B cell (primary cell): ENCODE measurements around the gene ZCCHC3. TPM values are rescaled to one million over a fixed set of nuclear protein-coding genes. Genes with fewer than 3 reads are reported as not detected.
A peak's percentile ranks its signal among the peaks of the same experiment; 100 is the strongest.

Experiments used
- ATAC-seq: fragments of 200-7000 bp; cut with Tn5 transposase; one replicate; pipeline ENCODE4 v1.10.0; 2021; ENCODE audit warnings: low read depth, mild to moderate bottlenecking, moderate number of reproducible peaks, moderate library complexity
- CTCF ChIA-PET: fragments of 350-600 bp; sonication (Branson Sonifier 250); formaldehyde crosslinking; loops from one replicate; lab custom pipeline; 2021; ENCODE audit warnings: antibody characterized with exemption, inconsistent platforms; lab: Charles Lee
- POLR2A ChIA-PET: fragments of 350-600 bp; sonication (Branson Sonifier 250); formaldehyde crosslinking; loops from one replicate; lab custom pipeline; 2021; ENCODE audit warnings: antibody characterized with exemption; lab: Charles Lee
- DNase-seq: peaks from one replicate; pipeline ENCODE4 v3.0.0; 2013
- H2AFZ ChIP-seq: 2 replicates; pipeline ENCODE4 v1.6.1; 2012; ENCODE audit warnings: mild to moderate bottlenecking, low read depth, low read length; ENCODE audit not compliant: insufficient read depth, poor library complexity, severe bottlenecking
- H3K27ac ChIP-seq, 2 donors: 1 replicate in 1 of 2; 2 replicates in 1 of 2; pipeline ENCODE4 v1.5.1; 2012 to 2013; ENCODE audit warnings: low read length in 2 of 2, mild to moderate bottlenecking in 2 of 2, moderate library complexity in 1 of 2
- H3K27me3 ChIP-seq, 4 experiments: fragments of 200-600 bp in 1 of 4; sonication (generic) in 1 of 4; replicated peaks in 1 of 4; 1 replicate in 2 of 4; 2 replicates in 2 of 4; pipeline versions ENCODE4 v1.6.1 to v1.7.0; 2013 to 2016; ENCODE audit warnings: low read length in 3 of 4, mild to moderate bottlenecking in 2 of 4, mixed read lengths in 1 of 4, moderate library complexity in 1 of 4; ENCODE audit not compliant: insufficient read depth in 4 of 4, control insufficient read depth in 3 of 4; ENCODE audit errors: control extremely low read depth in 1 of 4
- H3K36me3 ChIP-seq, 2 experiments: replicated peaks in 1 of 2; 1 replicate in 1 of 2; 2 replicates in 1 of 2; pipeline versions ENCODE4 v1.6.1 to v1.7.1; 2013; ENCODE audit warnings: low read length in 1 of 2; ENCODE audit not compliant: insufficient read depth in 2 of 2, control insufficient read depth in 1 of 2; ENCODE audit errors: control extremely low read depth in 1 of 2, extremely low read depth in 1 of 2
- H3K4me1 ChIP-seq, 2 donors: fragments of 200-600 bp in 1 of 2; sonication (generic) in 1 of 2; 1 replicate in 1 of 2; 2 replicates in 1 of 2; pipeline versions ENCODE4 v1.5.1 to v1.6.1; 2013 to 2017; ENCODE audit warnings: low read length in 2 of 2; ENCODE audit not compliant: control insufficient read depth in 2 of 2, insufficient read depth in 2 of 2
- H3K4me2 ChIP-seq: replicated peaks from 2 replicates; pipeline ENCODE3; 2012; ENCODE audit warnings: mild to moderate bottlenecking, low read depth, low read length; ENCODE audit not compliant: poor library complexity, severe bottlenecking
- H3K4me3 ChIP-seq, 5 experiments: fragments of 200-600 bp in 1 of 5; sonication (generic) in 1 of 5; 1 replicate in 3 of 5; 2 replicates in 2 of 5; pipeline versions ENCODE4 v1.5.1 to v1.7.0; 2011 to 2016; ENCODE audit warnings: low read length in 4 of 5, mild to moderate bottlenecking in 4 of 5, low read depth in 2 of 5, control low read depth in 1 of 5, moderate library complexity in 1 of 5; ENCODE audit not compliant: insufficient read depth in 1 of 5; ENCODE audit errors: control extremely low read depth in 1 of 5, extremely low read depth in 1 of 5
- H3K79me2 ChIP-seq: fragments of 200-600 bp; sonication (generic); one replicate; pipeline ENCODE4 v1.6.0; 2016; ENCODE audit warnings: low read length; ENCODE audit not compliant: control insufficient read depth, insufficient read depth
- H3K9ac ChIP-seq: fragments of 200-600 bp; sonication (generic); 2 replicates; pipeline ENCODE4 v1.6.1; 2017; ENCODE audit warnings: mild to moderate bottlenecking, low read length, moderate library complexity
- H3K9me3 ChIP-seq, 3 donors: one replicate each; pipeline versions ENCODE4 v1.6.1 to v1.7.1; 2013; ENCODE audit warnings: low read length in 2 of 3; ENCODE audit not compliant: control insufficient read depth in 2 of 3, insufficient read depth in 1 of 3; ENCODE audit errors: control extremely low read depth in 1 of 3
- H4K20me1 ChIP-seq: 2 replicates; pipeline ENCODE4 v1.6.0; 2012; ENCODE audit warnings: mild to moderate bottlenecking, low read length; ENCODE audit not compliant: insufficient read depth, control insufficient read depth, poor library complexity, severe bottlenecking
- H3K27ac Mint-ChIP-seq: one replicate; pipeline ENCODE4 v1.8.0; 2021; ENCODE audit warnings: mixed read lengths
- H3K27me3 Mint-ChIP-seq: one replicate; pipeline ENCODE4 v1.8.0; 2021; ENCODE audit warnings: mixed read lengths
- H3K4me1 Mint-ChIP-seq: one replicate; pipeline ENCODE4 v1.8.0; 2021; ENCODE audit warnings: mixed read lengths
- H3K4me3 Mint-ChIP-seq: one replicate; pipeline ENCODE4 v1.8.0; 2021; ENCODE audit warnings: mixed read lengths
- H3K9me3 Mint-ChIP-seq: one replicate; pipeline ENCODE4 v1.8.0; 2022; ENCODE audit warnings: mixed read lengths; ENCODE audit not compliant: insufficient read depth
- EZH2 ChIP-seq: IDR thresholded peaks from 2 replicates; pipeline ENCODE4 v1.6.1; 2012; ENCODE audit warnings: borderline replicate concordance, low read depth, mild to moderate bottlenecking, moderate library complexity, low read length; ENCODE audit not compliant: insufficient read depth, poor library complexity, severe bottlenecking
- WGBS: methylation state at CpG from one replicate; pipeline ENCODE4 v1.1.5; 2013; ENCODE audit warnings: missing lambda C conversion rate; ENCODE audit not compliant: insufficient coverage; 5-methylcytosine and 5-hydroxymethylcytosine counted together
- intact Hi-C: fragments of 100-400 bp; cut with micrococcal nuclease; formaldehyde crosslinking; loops from one replicate; pipeline ENCODE4 v1.10.0; 2022
- polyA plus RNA-seq: library from polyadenylated mRNA; depleted of rRNA; stranded (reverse); fragments of >200 nt; gene quantifications from 2 replicates; pipeline ENCODE4 v1.2.3, GENCODE V29; 2012
- total RNA-seq, 2 donors: library from RNA; stranded (reverse); fragments of 120-200 nt in 1 of 2; gene quantifications; 1 replicate in 1 of 2; 2 replicates in 1 of 2; pipeline versions ENCODE4 v1.2.3 to v1.2.4, GENCODE V29; 2013 to 2022
- TF ChIP-seq, protein P1 (sequence below): fragments of 200-600 bp; IDR thresholded peaks from one replicate; pipeline ENCODE4 v1.8.0; 2022; ENCODE audit warnings: antibody characterized with exemption, mild to moderate bottlenecking

ZCCHC3 gene
- total and polyA plus RNA-seq, 2 donors (not counting 1 experiment from before 2014, with no cell fraction given) = 12.8 to 35.7 TPM

- H3K27me3 ChIP-seq = no peaks in the 10 kb centered on the region
- peaks cover 29 to 37% of the 10 kb centered on the region in 2 donors for H3K4me1 ChIP-seq
- H3K9ac ChIP-seq = no peak overlapping the region
- no peaks in the 10 kb centered on the region for H3K27me3 Mint-ChIP-seq
- H3K4me3 ChIP-seq = no peak overlapping the region
- intact Hi-C loops = no loop called here
- H3K79me2 ChIP-seq = peaks cover 40% of the 10 kb centered on the region
- no peak overlapping the region for H3K27ac Mint-ChIP-seq
- H3K4me2 ChIP-seq = no peak overlapping the region
- peaks cover 0 to 2% of the 10 kb centered on the region in 2 experiments for H3K36me3 ChIP-seq
- POLR2A ChIA-PET = no interaction called here
- TF ChIP-seq, protein P1, sequence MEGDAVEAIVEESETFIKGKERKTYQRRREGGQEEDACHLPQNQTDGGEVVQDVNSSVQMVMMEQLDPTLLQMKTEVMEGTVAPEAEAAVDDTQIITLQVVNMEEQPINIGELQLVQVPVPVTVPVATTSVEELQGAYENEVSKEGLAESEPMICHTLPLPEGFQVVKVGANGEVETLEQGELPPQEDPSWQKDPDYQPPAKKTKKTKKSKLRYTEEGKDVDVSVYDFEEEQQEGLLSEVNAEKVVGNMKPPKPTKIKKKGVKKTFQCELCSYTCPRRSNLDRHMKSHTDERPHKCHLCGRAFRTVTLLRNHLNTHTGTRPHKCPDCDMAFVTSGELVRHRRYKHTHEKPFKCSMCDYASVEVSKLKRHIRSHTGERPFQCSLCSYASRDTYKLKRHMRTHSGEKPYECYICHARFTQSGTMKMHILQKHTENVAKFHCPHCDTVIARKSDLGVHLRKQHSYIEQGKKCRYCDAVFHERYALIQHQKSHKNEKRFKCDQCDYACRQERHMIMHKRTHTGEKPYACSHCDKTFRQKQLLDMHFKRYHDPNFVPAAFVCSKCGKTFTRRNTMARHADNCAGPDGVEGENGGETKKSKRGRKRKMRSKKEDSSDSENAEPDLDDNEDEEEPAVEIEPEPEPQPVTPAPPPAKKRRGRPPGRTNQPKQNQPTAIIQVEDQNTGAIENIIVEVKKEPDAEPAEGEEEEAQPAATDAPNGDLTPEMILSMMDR = no peak
- no peak for TF ChIP-seq EZH2
- no peaks in the 10 kb centered on the region for H3K9me3 ChIP-seq
- WGBS = 93% methylated on average over 5 of the region's 5 CpGs
- CTCF ChIA-PET = interaction anchor here (1.4 to 3.1 kb wide), 3 partner anchors 30 to 39 kb away, joined by 4 to 20 read pairs (median 5); partner anchors contain the start of gene SOX12
- no peak overlapping the region for H3K4me3 Mint-ChIP-seq
- H4K20me1 ChIP-seq = peaks cover 6% of the 10 kb centered on the region
- ATAC-seq (no peak), DNase-seq (no peak)
- H3K4me1 Mint-ChIP-seq = peaks cover 32% of the 10 kb centered on the region
- H3K27ac ChIP-seq = no peak overlapping the region
- H2AFZ ChIP-seq = no peak overlapping the region
- no peaks in the 10 kb centered on the region for H3K9me3 Mint-ChIP-seq
Measured at GRCh38 chr20:294602-295001, 2.8 kb upstream of the ZCCHC3 start.

DNA sequence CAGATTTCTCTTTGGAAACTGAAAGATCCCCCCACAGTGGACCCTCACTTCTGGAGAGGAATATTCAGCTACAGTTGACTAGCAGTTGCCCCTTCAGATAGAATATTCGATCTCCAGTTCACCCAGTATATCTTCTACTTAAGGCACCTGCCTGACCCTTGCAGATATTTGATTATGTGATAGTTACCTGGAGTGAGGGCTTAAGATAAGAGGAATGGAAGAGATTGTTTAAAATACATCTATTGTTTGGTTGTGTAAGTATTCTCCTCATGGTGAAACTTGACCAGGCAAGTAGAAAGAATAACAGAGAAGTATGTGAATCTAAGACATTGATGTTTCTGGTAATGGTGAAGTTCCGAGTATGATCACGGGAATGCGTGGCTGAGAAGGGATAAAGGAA lies 1.6 kb upstream of the ZCCHC3 start:
- Histone ChIP-seq H3K4me1 (peaks cover 27 to 38% of the 10 kb centered on the region in 2 donors), H2AFZ (no peak overlapping the region)
- ATAC-seq = no peak

More for the DNA sequence above, 1.6 kb upstream of the ZCCHC3 start:
- Histone ChIP-seq H3K4me2 (no peak overlapping the region), H3K27ac (no peak overlapping the region), H4K20me1 (peaks cover 17% of the 10 kb centered on the region), H3K36me3 (peaks cover 0 to 7% of the 10 kb centered on the region in 2 experiments), H3K9me3 (no peaks in the 10 kb centered on the region), H3K79me2 (peaks cover 40% of the 10 kb centered on the region), H3K9ac (no peak overlapping the region), H3K27me3 (no peaks in the 10 kb centered on the region), H3K4me3 (no peak overlapping the region)
- Mint-ChIP-seq H3K27me3 (no peaks in the 10 kb centered on the region), H3K4me1 (peaks cover 37% of the 10 kb centered on the region), H3K4me3 (peak overlapping the region; percentile 80), H3K9me3 (no peaks in the 10 kb centered on the region), H3K27ac (peak overlapping the region; percentile 78)
- TF ChIP-seq, protein P1 = no peak
- TF ChIP-seq EZH2 = no peak
- DNase-seq = no peak
- WGBS = no CpG with 5 or more reads among the region's 4 CpGs
- ChIA-PET POLR2A (interaction anchor here (0.9 kb wide), 1 partner anchor 28 kb away, joined by 3 read pairs; no protein-coding TSS in a partner anchor), CTCF (interaction anchor here (1.4 to 3.1 kb wide), 3 partner anchors 29 to 38 kb away, joined by 4 to 20 read pairs (median 5); partner anchors contain the start of gene SOX12)
- intact Hi-C loops = no loop called here
